ENCODE data around the gene GJC1. TPM values are rescaled to one million over a fixed set of nuclear protein-coding genes. Genes with fewer than 3 reads are reported as not detected.

The GJC1 gene
- total RNA-seq, 2 donors from 2014 or later = 25.8 to 41.8 TPM

GRCh38 chr17:44782326-44782850 lies 47.7 kb downstream of the GJC1 start:
- Histone ChIP-seq H3K4me3 (peak overlapping the region in 1 of 2 donors; percentile 21), H3K4me1 (peaks cover 0 to 66% of the 10 kb centered on the region in 2 donors), H3K27me3 (no peaks in the 10 kb centered on the region), H3K9me3 (no peaks in the 10 kb centered on the region), H3K27ac (peak overlapping the region; percentile 84 to 85), H3K36me3 (no peaks in the 10 kb centered on the region)
- no peak for TF ChIP-seq CTCF (IDR thresholded peaks at IDR 0.05)
- no peak for DNase-seq (ENCODE audit: low spot score)

- H3K4me1 ChIP-seq = peaks cover 0 to 60% of the 10 kb centered on the region in 2 donors
- peak overlapping the region in 1 of 2 donors; percentile 21 for H3K4me3 ChIP-seq
- no peaks in the 10 kb centered on the region for H3K27me3 ChIP-seq
- no peak for DNase-seq (ENCODE audit: low spot score)
- H3K36me3 ChIP-seq = no peaks in the 10 kb centered on the region
- H3K27ac ChIP-seq = peak overlapping the region; percentile 84 to 85
- H3K9me3 ChIP-seq = no peaks in the 10 kb centered on the region
- TF ChIP-seq CTCF (IDR thresholded peaks at IDR 0.05) = no peak
These were observed 48.3 kb downstream of the GJC1 start for GRCh38 chr17:44781551-44782325.

DNA sequence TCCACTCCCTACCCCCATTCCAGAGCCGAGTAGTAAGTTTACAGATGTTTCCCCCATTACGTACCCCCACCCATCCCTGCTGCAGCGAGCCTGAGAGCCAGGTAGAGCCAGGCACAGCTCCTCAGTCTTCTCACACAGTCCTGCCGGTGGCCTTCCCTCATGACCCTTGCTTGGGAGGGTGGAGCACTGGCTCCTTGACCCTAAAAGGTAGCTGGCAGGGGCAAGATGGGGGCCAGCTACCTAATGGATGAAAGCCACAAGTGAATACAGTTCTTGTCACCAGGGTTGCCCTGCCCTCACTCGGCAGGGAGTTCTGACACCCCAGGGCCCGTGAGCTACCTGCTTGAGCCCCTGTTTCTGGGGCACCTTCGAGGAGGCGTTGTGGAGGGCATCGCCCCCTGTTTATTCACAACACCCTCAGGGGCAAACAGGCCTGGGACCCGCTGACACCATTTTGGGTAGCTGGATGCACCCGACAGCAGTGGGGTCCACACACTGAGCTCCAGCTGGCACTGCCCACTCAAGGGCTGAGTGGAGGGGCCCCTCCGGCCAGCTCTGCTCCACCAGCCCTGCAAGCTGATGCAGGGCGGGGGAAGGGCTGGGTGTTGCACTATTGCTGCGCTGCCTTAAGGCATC lies 49.1 kb downstream of the GJC1 start:
- Histone ChIP-seq H3K4me3 (no peak overlapping the region), H3K27me3 (no peaks in the 10 kb centered on the region), H3K36me3 (no peaks in the 10 kb centered on the region), H3K9me3 (no peaks in the 10 kb centered on the region), H3K27ac (peak overlapping the region; percentile 84 to 85), H3K4me1 (peaks cover 0 to 56% of the 10 kb centered on the region in 2 donors)
- TF ChIP-seq CTCF (IDR thresholded peaks at IDR 0.05) = no peak
- no peak for DNase-seq (ENCODE audit: low spot score)

- no peak for DNase-seq (ENCODE audit: low spot score)
- no peaks in the 10 kb centered on the region for H3K9me3 ChIP-seq
- H3K36me3 ChIP-seq = no peaks in the 10 kb centered on the region
- no peaks in the 10 kb centered on the region for H3K27me3 ChIP-seq
- peaks cover 0 to 58% of the 10 kb centered on the region in 2 donors for H3K4me1 ChIP-seq
- H3K4me3 ChIP-seq = no peak overlapping the region
- TF ChIP-seq CTCF (IDR thresholded peaks at IDR 0.05) = no peak
- H3K27ac ChIP-seq = peak overlapping the region; percentile 84 to 85
These were observed 49.9 kb downstream of the GJC1 start for GRCh38 chr17:44780161-44780560.

DNA sequence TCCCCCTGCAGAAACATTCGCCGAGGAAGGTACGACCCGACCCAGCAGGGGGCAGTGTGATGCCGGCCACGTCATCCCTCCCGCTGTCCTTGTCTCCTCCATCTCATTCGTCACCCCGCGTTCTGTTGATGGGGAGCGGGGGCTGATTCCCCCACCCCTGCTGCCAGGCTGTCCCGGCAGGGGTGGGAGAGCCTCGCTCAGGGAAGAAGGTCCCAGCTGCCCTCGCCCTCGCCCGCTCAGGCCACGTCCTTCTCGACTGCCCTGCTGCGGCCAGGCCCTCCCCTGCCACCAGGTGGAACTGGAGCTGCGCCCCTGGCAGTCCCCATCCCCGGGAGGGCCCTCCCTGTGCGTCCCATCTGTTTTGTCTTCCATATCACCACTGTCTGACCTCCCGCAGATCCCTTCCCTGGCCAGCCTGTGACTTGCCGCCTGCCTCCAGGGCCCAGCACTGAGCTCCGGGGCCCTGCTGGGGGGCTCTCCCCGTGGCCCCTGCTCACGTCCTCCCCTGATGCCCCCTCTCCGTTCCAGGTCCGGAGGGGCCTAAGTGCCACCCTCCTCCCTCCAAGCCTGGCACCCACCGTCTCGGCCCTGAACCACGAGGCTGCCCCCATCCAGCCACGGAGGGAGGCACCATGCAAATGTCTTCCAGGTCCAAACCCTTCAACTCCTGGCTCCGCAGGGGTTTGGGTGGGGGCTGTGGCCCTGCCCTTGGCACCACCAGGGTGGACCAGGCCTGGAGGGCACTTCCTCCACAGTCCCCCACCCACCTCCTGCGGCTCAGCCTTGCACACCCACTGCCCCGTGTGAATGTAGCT lies 50.7 kb downstream of the GJC1 start:
- Histone ChIP-seq H3K9me3 (no peaks in the 10 kb centered on the region), H3K4me1 (peaks cover 0 to 62% of the 10 kb centered on the region in 2 donors), H3K27me3 (no peaks in the 10 kb centered on the region), H3K27ac (peak overlapping the region; percentile 84 to 85), H3K4me3 (peak overlapping the region in 1 of 2 donors; percentile 45), H3K36me3 (no peaks in the 10 kb centered on the region)
- peak; percentile 84 for DNase-seq (ENCODE audit: low spot score)
- peak; percentile 74 to 94 for TF ChIP-seq CTCF (IDR thresholded peaks at IDR 0.05)

All from right atrium auricular region (tissue), 2 donors.